GM12865 (cell line): ENCODE measurements around the gene HAUS6.
"Not testable (repeated sequence)": the region's sequence is repeated elsewhere in the genome, so short reads cannot be mapped to it uniquely, and the experiment has no call there.

Source experiments
- DNase-seq: peaks from one replicate; pipeline ENCODE4 v3.0.0; 2010; ENCODE audit warnings: low read depth
- H3K4me3 ChIP-seq: 2 replicates; pipeline ENCODE4 v1.5.1; 2011; ENCODE audit warnings: mild to moderate bottlenecking, low read depth, low read length, control low read depth
- TF ChIP-seq, protein P1 (sequence below): IDR thresholded peaks from 2 replicates; pipeline ENCODE4 v1.5.1; 2011; ENCODE audit warnings: low read length, control low read depth, low read depth, inconsistent platforms; ENCODE audit not compliant: insufficient read depth; ENCODE audit errors: missing control alignments

Gene HAUS6

GRCh38 chr9:19104515-19105282, 2.0 kb upstream of the HAUS6 start:
- H3K4me3 ChIP-seq, result no peak overlapping the region

GRCh38 chr9:19102181-19102630, 498 bp downstream of the HAUS6 start:
- TF ChIP-seq, protein P1, sequence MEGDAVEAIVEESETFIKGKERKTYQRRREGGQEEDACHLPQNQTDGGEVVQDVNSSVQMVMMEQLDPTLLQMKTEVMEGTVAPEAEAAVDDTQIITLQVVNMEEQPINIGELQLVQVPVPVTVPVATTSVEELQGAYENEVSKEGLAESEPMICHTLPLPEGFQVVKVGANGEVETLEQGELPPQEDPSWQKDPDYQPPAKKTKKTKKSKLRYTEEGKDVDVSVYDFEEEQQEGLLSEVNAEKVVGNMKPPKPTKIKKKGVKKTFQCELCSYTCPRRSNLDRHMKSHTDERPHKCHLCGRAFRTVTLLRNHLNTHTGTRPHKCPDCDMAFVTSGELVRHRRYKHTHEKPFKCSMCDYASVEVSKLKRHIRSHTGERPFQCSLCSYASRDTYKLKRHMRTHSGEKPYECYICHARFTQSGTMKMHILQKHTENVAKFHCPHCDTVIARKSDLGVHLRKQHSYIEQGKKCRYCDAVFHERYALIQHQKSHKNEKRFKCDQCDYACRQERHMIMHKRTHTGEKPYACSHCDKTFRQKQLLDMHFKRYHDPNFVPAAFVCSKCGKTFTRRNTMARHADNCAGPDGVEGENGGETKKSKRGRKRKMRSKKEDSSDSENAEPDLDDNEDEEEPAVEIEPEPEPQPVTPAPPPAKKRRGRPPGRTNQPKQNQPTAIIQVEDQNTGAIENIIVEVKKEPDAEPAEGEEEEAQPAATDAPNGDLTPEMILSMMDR, result no peak
- H3K4me3 ChIP-seq, result peak overlapping the region; percentile 72
- DNase-seq, result peak; percentile 62

More at GRCh38 chr9:19104515-19105282, 2.0 kb upstream of the HAUS6 start:
- TF ChIP-seq, protein P1, result no peak
- DNase-seq, result no peak

- H3K4me3 ChIP-seq, result peak overlapping the region; percentile 72
- TF ChIP-seq, protein P1, result no peak
- DNase-seq, result no peak
Measured at GRCh38 chr9:19101203-19101602, 1.5 kb downstream of the HAUS6 start.

GRCh38 chr9:19097431-19097830, 5.3 kb downstream of the HAUS6 start:
- peak overlapping the region; percentile 30; the same call in 1 of the 2 replicates for H3K4me3 ChIP-seq
- DNase-seq, result not testable (repeated sequence)

GRCh38 chr9:19087106-19088000, 15.4 kb downstream of the HAUS6 start:
- no peak for DNase-seq
- H3K4me3 ChIP-seq, result no peak overlapping the region
- TF ChIP-seq, protein P1, result no peak

DNA sequence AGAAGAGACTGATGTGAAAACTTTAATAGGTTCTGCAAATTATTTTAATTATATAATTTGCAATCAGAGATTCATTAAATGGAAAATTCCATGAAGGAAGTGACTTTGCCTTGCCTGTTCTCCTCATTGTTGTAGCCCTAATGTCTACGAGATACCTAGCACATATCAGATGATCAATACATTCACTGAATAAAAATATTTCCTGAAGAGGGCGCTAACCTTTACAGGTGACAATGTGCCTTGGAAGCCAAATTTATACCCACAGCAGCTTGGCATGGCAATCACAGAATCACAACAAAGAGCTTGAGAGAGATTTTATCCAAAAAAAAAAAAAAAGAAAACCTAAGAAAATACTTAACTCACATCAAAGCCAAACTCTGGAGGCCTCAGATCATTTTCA, 17.4 kb downstream of the HAUS6 start:
- H3K4me3 ChIP-seq, result no peak overlapping the region
- TF ChIP-seq, protein P1, result peak; percentile 28
- peak; percentile 36 for DNase-seq

DNA sequence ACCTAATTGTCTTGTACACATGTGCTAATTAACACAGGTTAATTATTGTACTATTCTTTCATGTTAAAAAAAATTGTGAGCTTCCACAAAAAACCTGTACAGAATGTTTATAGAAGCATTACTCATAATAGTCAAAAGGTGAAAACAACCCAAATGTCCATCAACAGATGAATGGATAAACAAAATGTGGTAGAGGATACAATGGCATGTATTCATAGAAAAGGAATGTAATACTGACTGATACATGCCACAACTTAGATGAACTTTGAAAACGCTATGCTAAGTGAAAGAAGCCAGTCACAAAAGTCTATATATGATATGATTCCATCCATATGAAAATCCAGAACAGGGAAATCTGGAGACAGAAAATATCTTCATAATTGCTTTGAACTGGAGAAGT, 27.9 kb downstream of the HAUS6 start:
- DNase-seq, result no peak
- H3K4me3 ChIP-seq, result no peak overlapping the region
- TF ChIP-seq, protein P1, result no peak
